ENCODE results near the gene GJB3.

DNA sequence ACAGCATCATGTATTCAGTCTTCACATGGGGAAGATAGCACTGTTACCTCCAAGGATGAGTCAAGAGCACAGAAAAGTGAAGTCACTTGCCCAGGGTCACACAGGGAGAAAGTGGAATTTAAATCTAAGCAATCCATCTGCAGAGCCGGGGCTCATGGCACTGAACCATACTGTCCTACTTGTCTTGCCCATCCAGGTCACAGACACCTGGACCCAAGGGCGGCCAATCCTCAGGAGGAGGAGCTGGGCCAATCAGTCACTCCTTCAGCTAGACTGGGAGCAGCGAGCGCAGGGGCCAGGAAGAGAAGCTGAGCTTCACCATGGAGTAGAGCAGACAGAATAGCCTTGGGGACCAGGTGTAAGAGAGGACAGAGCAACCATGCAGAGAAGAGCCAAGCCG, 35.3 kb upstream of the GJB3 start:
- TF ChIP-seq, protein P1, sequence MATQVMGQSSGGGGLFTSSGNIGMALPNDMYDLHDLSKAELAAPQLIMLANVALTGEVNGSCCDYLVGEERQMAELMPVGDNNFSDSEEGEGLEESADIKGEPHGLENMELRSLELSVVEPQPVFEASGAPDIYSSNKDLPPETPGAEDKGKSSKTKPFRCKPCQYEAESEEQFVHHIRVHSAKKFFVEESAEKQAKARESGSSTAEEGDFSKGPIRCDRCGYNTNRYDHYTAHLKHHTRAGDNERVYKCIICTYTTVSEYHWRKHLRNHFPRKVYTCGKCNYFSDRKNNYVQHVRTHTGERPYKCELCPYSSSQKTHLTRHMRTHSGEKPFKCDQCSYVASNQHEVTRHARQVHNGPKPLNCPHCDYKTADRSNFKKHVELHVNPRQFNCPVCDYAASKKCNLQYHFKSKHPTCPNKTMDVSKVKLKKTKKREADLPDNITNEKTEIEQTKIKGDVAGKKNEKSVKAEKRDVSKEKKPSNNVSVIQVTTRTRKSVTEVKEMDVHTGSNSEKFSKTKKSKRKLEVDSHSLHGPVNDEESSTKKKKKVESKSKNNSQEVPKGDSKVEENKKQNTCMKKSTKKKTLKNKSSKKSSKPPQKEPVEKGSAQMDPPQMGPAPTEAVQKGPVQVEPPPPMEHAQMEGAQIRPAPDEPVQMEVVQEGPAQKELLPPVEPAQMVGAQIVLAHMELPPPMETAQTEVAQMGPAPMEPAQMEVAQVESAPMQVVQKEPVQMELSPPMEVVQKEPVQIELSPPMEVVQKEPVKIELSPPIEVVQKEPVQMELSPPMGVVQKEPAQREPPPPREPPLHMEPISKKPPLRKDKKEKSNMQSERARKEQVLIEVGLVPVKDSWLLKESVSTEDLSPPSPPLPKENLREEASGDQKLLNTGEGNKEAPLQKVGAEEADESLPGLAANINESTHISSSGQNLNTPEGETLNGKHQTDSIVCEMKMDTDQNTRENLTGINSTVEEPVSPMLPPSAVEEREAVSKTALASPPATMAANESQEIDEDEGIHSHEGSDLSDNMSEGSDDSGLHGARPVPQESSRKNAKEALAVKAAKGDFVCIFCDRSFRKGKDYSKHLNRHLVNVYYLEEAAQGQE (IDR thresholded peaks at IDR 0.05; ENCODE audit: low read depth), result no peak
- no peak for TF ChIP-seq CEBPB (IDR thresholded peaks at IDR 0.05)
- TF ChIP-seq ZBTB7A (IDR thresholded peaks at IDR 0.05; ENCODE audit: low read depth), result no peak
- TF ChIP-seq EP300 (IDR thresholded peaks at IDR 0.05; ENCODE audit: borderline replicate concordance), result no peak
- no peak for TF ChIP-seq TAF1 (IDR thresholded peaks at IDR 0.05; ENCODE audit: low read depth)
- TF ChIP-seq RAD21 (IDR thresholded peaks at IDR 0.05; ENCODE audit: low read depth), result no peak
- TF ChIP-seq, protein P2, sequence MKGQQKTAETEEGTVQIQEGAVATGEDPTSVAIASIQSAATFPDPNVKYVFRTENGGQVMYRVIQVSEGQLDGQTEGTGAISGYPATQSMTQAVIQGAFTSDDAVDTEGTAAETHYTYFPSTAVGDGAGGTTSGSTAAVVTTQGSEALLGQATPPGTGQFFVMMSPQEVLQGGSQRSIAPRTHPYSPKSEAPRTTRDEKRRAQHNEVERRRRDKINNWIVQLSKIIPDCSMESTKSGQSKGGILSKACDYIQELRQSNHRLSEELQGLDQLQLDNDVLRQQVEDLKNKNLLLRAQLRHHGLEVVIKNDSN (IDR thresholded peaks at IDR 0.05), result no peak
- no peak for TF ChIP-seq CREB1 (IDR thresholded peaks at IDR 0.05; ENCODE audit: low read depth)
- TF ChIP-seq TCF12 (IDR thresholded peaks at IDR 0.05; ENCODE audit: low read depth), result no peak
- TF ChIP-seq YY1 (IDR thresholded peaks at IDR 0.05; ENCODE audit: low read depth), result no peak
- no peak for TF ChIP-seq FOXM1 (IDR thresholded peaks at IDR 0.05; ENCODE audit: borderline replicate concordance, low read depth)
- TF ChIP-seq NFIC (IDR thresholded peaks at IDR 0.05), result no peak
